HG02884 (cell line): ENCODE measurements around the gene RPL41.
"Not testable (repeated sequence)": the region's sequence is repeated elsewhere in the genome, so short reads cannot be mapped to it uniquely, and the experiment has no call there.

Source experiments
- ATAC-seq: cut with Tn5 transposase; IDR thresholded peaks from one replicate; pipeline ENCODE4 v1.9.1; 2021; ENCODE audit warnings: mild to moderate bottlenecking, moderate library complexity; ENCODE audit not compliant: unreplicated experiment

The RPL41 gene

GRCh38 chr12:56153678-56154065 is 37.2 kb downstream of the RPL41 start:
- ATAC-seq: no peak

- no peak for ATAC-seq
These were observed 37.9 kb downstream of the RPL41 start for GRCh38 chr12:56154246-56154771.

- no peak for ATAC-seq
These were observed 38.4 kb downstream of the RPL41 start for GRCh38 chr12:56154818-56155217.

- ATAC-seq: no peak
These were observed 38.9 kb downstream of the RPL41 start for GRCh38 chr12:56155256-56155845.

- ATAC-seq: not testable (repeated sequence)
These were observed 40.2 kb downstream of the RPL41 start for GRCh38 chr12:56156464-56157200.

- peak; percentile 21 for ATAC-seq
These were observed 41.0 kb downstream of the RPL41 start for GRCh38 chr12:56157201-56158028.

- ATAC-seq: peak; percentile 86
These were observed 41.8 kb downstream of the RPL41 start, which contains the start of gene MYL6 for GRCh38 chr12:56158029-56158925. Gene MYL6, plus strand, starts transcription at chr12:56158359. Its CDS starts 43 bp downstream, at chr12:56158402.

- ATAC-seq: no peak
These were observed 42.6 kb downstream of the RPL41 start for GRCh38 chr12:56158926-56159461.

GRCh38 chr12:56159482-56160192 is 43.2 kb downstream of the RPL41 start:
- no peak for ATAC-seq

- no peak for ATAC-seq
These were observed 43.8 kb downstream of the RPL41 start for GRCh38 chr12:56160193-56160763.

- no peak for ATAC-seq
These were observed 44.7 kb downstream of the RPL41 start for GRCh38 chr12:56160894-56161689.

GRCh38 chr12:56161690-56162351 is 45.4 kb downstream of the RPL41 start:
- ATAC-seq: no peak

GRCh38 chr12:56162468-56163290 is 46.2 kb downstream of the RPL41 start:
- no peak for ATAC-seq

- no peak for ATAC-seq
These were observed 47.3 kb downstream of the RPL41 start for GRCh38 chr12:56163533-56164344.

GRCh38 chr12:56164345-56164729 is 47.9 kb downstream of the RPL41 start:
- no peak for ATAC-seq

- no peak for ATAC-seq
These were observed 48.9 kb downstream of the RPL41 start for GRCh38 chr12:56165369-56165768.
